CD4-positive, alpha-beta T cell (primary cell): ENCODE measurements around the gene CCDC12. TPM values are rescaled to one million over a fixed set of nuclear protein-coding genes. Genes with fewer than 3 reads are reported as not detected.

Source experiments
- ATAC-seq: fragments of 200-7000 bp; cut with Tn5 transposase; one replicate; pipeline ENCODE4 v1.10.0; 2022; ENCODE audit warnings: mild to moderate bottlenecking; ENCODE audit not compliant: poor library complexity
- CTCF ChIA-PET: fragments of 350-600 bp; sonication (Branson Sonifier 250); formaldehyde crosslinking; loops from one replicate; lab custom pipeline; 2021; ENCODE audit warnings: antibody characterized with exemption, inconsistent platforms; lab: Charles Lee
- POLR2A ChIA-PET: fragments of 350-600 bp; sonication (Branson Sonifier 250); formaldehyde crosslinking; loops from one replicate; lab custom pipeline; 2021; ENCODE audit warnings: antibody characterized with exemption, inconsistent platforms; lab: Charles Lee
- DNase-seq, 14 experiments: peaks; one replicate each; pipeline ENCODE4 v3.0.0-alpha.2; 2013 to 2020; ENCODE audit warnings: mixed read lengths in 2 of 14
- H3K27ac ChIP-seq, 2 donors: one replicate each; pipeline versions ENCODE4 v1.5.1 to v1.7.0; 2013; ENCODE audit warnings: low read length in 2 of 2, low read depth in 1 of 2, mild to moderate bottlenecking in 1 of 2
- H3K27me3 ChIP-seq, 2 experiments: 1 replicate in 1 of 2; 2 replicates in 1 of 2; pipeline versions ENCODE4 v1.6.1 to v1.7.0; 2013; ENCODE audit warnings: low read length in 2 of 2, control low read depth in 1 of 2, mild to moderate bottlenecking in 1 of 2, moderate library complexity in 1 of 2; ENCODE audit not compliant: insufficient read depth in 2 of 2, control insufficient read depth in 1 of 2
- H3K36me3 ChIP-seq: one replicate; pipeline ENCODE4 v1.6.1; 2013; ENCODE audit warnings: low read length, control low read depth; ENCODE audit not compliant: insufficient read depth
- H3K4me1 ChIP-seq: one replicate; pipeline ENCODE4 v1.6.1; 2013; ENCODE audit warnings: low read length, control low read depth; ENCODE audit not compliant: insufficient read depth
- H3K4me3 ChIP-seq: one replicate; pipeline ENCODE4 v1.5.1; 2013; ENCODE audit warnings: mild to moderate bottlenecking, low read length, moderate library complexity
- H3K9me3 ChIP-seq, 2 experiments: 1 replicate in 1 of 2; 2 replicates in 1 of 2; pipeline versions ENCODE4 v1.6.1 to v1.7.0; 2013; ENCODE audit warnings: low read length in 2 of 2, mild to moderate bottlenecking in 2 of 2, control low read depth in 1 of 2, moderate library complexity in 1 of 2; ENCODE audit not compliant: control insufficient read depth in 1 of 2, insufficient read depth in 1 of 2
- H3K27ac Mint-ChIP-seq: one replicate; pipeline ENCODE4 v1.8.0; 2020; ENCODE audit warnings: mixed read lengths
- H3K27me3 Mint-ChIP-seq: one replicate; pipeline ENCODE4 v1.8.0; 2021; ENCODE audit warnings: mixed read lengths
- H3K36me3 Mint-ChIP-seq: one replicate; pipeline ENCODE4 v1.8.0; 2021; ENCODE audit warnings: low read depth, mixed read lengths
- H3K4me1 Mint-ChIP-seq: one replicate; pipeline ENCODE4 v1.8.0; 2021; ENCODE audit warnings: low read depth, mixed read lengths
- H3K4me3 Mint-ChIP-seq: one replicate; pipeline ENCODE4 v1.8.0; 2020; ENCODE audit warnings: mild to moderate bottlenecking, mixed read lengths
- H3K9me3 Mint-ChIP-seq: one replicate; pipeline ENCODE4 v1.8.0; 2020; ENCODE audit warnings: mixed read lengths
- CTCF ChIP-seq: fragments of 200-600 bp; IDR thresholded peaks from one replicate; pipeline ENCODE4 v1.8.0; 2022; ENCODE audit warnings: antibody characterized with exemption, mild to moderate bottlenecking
- intact Hi-C, 2 experiments: fragments of 100-400 bp; cut with DNase I in 1 of 2; cut with micrococcal nuclease in 1 of 2; formaldehyde crosslinking; loops; one replicate each; pipeline versions ENCODE4 v1.15.1 to v1.9.0; 2023 to 2025; cut with DNase I, micrococcal nuclease
- total RNA-seq, 174 experiments: library from RNA in 2 of 174; stranded (reverse) in 2 of 174; gene quantifications; one replicate each; pipeline ENCODE4 v1.2.3 and lab custom pipeline; 2021 to 2026

CCDC12 gene
- total RNA-seq, 2 experiments from 2014 or later: 57.5 to 59.5 TPM

GRCh38 chr3:46989146-46989810 lies 12.7 kb upstream of the CCDC12 start:
- H3K27me3 Mint-ChIP-seq: no peaks in the 10 kb centered on the region
- ChIA-PET CTCF (no interaction called here), POLR2A (interaction anchor here (0.7 to 2.6 kb wide), 2 partner anchors 9 to 11 kb away, joined by 3 to 22 read pairs; partner anchors contain the start of gene NBEAL2)
- H3K27ac Mint-ChIP-seq: peak overlapping the region; percentile 93
- Histone ChIP-seq H3K4me3 (no peak overlapping the region), H3K27me3 (no peaks in the 10 kb centered on the region), H3K36me3 (peaks cover 63% of the 10 kb centered on the region), H3K4me1 (peaks cover 73% of the 10 kb centered on the region), H3K9me3 (no peaks in the 10 kb centered on the region), H3K27ac (no peak overlapping the region)
- DNase-seq (peak in 1 of 14 experiments; percentile 30), ATAC-seq (no peak)
- no peak for TF ChIP-seq CTCF
- peaks cover 36% of the 10 kb centered on the region for H3K36me3 Mint-ChIP-seq
- H3K9me3 Mint-ChIP-seq: no peaks in the 10 kb centered on the region
- peaks cover 64% of the 10 kb centered on the region for H3K4me1 Mint-ChIP-seq
- intact Hi-C loops: loop anchor here (2.0 to 10.0 kb wide), 3 partner anchors 20 to 393 kb away; partner anchors contain the start of gene PTPN23 (in 1 of the 2)
- H3K4me3 Mint-ChIP-seq: peak overlapping the region; percentile 35

- Mint-ChIP-seq H3K4me1 (peaks cover 67% of the 10 kb centered on the region), H3K36me3 (peaks cover 29% of the 10 kb centered on the region), H3K9me3 (no peaks in the 10 kb centered on the region), H3K27me3 (no peaks in the 10 kb centered on the region), H3K27ac (peak overlapping the region; percentile 93), H3K4me3 (peak overlapping the region; percentile 68)
- DNase-seq (no peak), ATAC-seq (no peak)
- peaks cover 58% of the 10 kb centered on the region for H3K36me3 ChIP-seq
- POLR2A ChIA-PET: interaction anchor here (2.2 to 2.6 kb wide), 2 partner anchors 10 to 12 kb away, joined by 17 to 22 read pairs; partner anchors contain the start of genes CCDC12 and NBEAL2
- H3K27me3 ChIP-seq: no peaks in the 10 kb centered on the region
- peaks cover 79% of the 10 kb centered on the region for H3K4me1 ChIP-seq
- intact Hi-C loops: loop anchor here (2.0 to 10.0 kb wide), 3 partner anchors 20 to 394 kb away; partner anchors contain the start of gene PTPN23 (in 1 of the 2)
- no peak overlapping the region for H3K4me3 ChIP-seq
- H3K9me3 ChIP-seq: no peaks in the 10 kb centered on the region
- H3K27ac ChIP-seq: no peak overlapping the region
- no peak for TF ChIP-seq CTCF
- CTCF ChIA-PET: no interaction called here
These were observed 12.1 kb upstream of the CCDC12 start for GRCh38 chr3:46988616-46989015.

- ChIA-PET POLR2A (interaction anchor here (0.9 to 2.6 kb wide), 6 partner anchors 9 to 65 kb away, joined by 3 to 22 read pairs (median 6); partner anchors contain the start of genes CCDC12 and NBEAL2), CTCF (interaction anchor here (1.3 kb wide), 1 partner anchor 11 kb away, joined by 4 read pairs; no protein-coding TSS in a partner anchor)
- Mint-ChIP-seq H3K27me3 (no peaks in the 10 kb centered on the region), H3K9me3 (no peaks in the 10 kb centered on the region), H3K27ac (peak overlapping the region; percentile 93), H3K36me3 (peaks cover 22% of the 10 kb centered on the region), H3K4me1 (peaks cover 68% of the 10 kb centered on the region), H3K4me3 (peak overlapping the region; percentile 87)
- Histone ChIP-seq H3K9me3 (no peaks in the 10 kb centered on the region), H3K36me3 (peaks cover 54% of the 10 kb centered on the region), H3K27ac (peak overlapping the region; percentile 59 to 64), H3K4me3 (peak overlapping the region; percentile 53), H3K4me1 (peaks cover 86% of the 10 kb centered on the region), H3K27me3 (no peaks in the 10 kb centered on the region)
- ATAC-seq (peak; percentile 98), DNase-seq (peak; percentile 79 to 96 (median 89))
- no peak for TF ChIP-seq CTCF
- intact Hi-C loops: loop anchor here (1.0 to 10.0 kb wide), 4 partner anchors 9 to 394 kb away; partner anchors contain the start of genes NBEAL2 (in 1 of the 2) and PTPN23 (in 1 of the 2)
These were observed 11.3 kb upstream of the CCDC12 start for GRCh38 chr3:46987743-46988401.
